ENCODE measurements around the gene GATAD2B.

DNA sequence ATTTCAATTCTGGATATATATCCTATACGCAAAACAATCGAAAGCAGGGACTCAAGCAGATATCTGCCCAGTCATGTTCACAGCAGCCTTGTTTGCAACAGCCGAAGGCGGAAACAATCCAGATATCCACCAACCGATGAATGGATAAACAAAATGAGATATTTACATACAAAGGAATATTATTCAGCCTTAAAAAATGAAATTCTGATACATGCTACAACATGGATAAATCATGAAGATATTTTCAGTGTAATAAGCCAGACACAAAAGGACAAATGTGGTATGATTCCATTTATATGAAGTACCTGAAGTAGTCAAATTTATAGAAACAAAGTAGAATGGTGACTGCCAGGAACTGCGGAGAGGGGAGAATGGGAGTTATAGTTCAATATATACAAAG lies 15.6 kb downstream of the GATAD2B start:
- TF ChIP-seq CTCF (IDR thresholded peaks at IDR 0.05; ENCODE audit: poor library complexity), result no peak
- TF ChIP-seq EZH2 (IDR thresholded peaks at IDR 0.05; ENCODE audit: borderline replicate concordance), result no peak

Data from hepatocyte (in vitro differentiated cells).